Mucosa of descending colon (tissue), 3 donors: ENCODE results near the gene MAGI1. TPM values are rescaled to one million over a fixed set of nuclear protein-coding genes. Genes with fewer than 3 reads are reported as not detected.
A peak's percentile ranks its signal among the peaks of the same experiment; 100 is the strongest.

Experiments
- ATAC-seq: fragments of 200-7000 bp; cut with Tn5 transposase; one replicate; pipeline ENCODE4 v1.9.1; 2020; ENCODE audit warnings: mild to moderate bottlenecking, moderate library complexity
- DNase-seq, 3 donors: peaks; one replicate each; pipeline ENCODE4 v3.0.0-alpha.2; 2020
- H3K36me3 ChIP-seq: fragments of 200-600 bp; one replicate; pipeline ENCODE4 v1.8.0; 2021; ENCODE audit warnings: low read depth, mild to moderate bottlenecking
- H3K4me1 ChIP-seq: fragments of 200-600 bp; one replicate; pipeline ENCODE4 v1.8.0; 2021; ENCODE audit warnings: low read depth, mild to moderate bottlenecking
- H3K4me3 ChIP-seq: fragments of 200-600 bp; one replicate; pipeline ENCODE4 v1.8.0; 2021; ENCODE audit warnings: mild to moderate bottlenecking
- H3K9me3 ChIP-seq: fragments of 200-600 bp; one replicate; pipeline ENCODE4 v1.8.0; 2021; ENCODE audit warnings: mild to moderate bottlenecking
- intact Hi-C, 2 donors: fragments of 100-400 bp; cut with DNase I in 1 of 2; cut with micrococcal nuclease in 1 of 2; formaldehyde crosslinking; loops; one replicate each; pipeline versions ENCODE4 v1.11.0 to v1.11.1; 2022; cut with DNase I, micrococcal nuclease
- total RNA-seq, 3 donors: library from RNA; stranded (reverse); fragmentation: NEBNext Ultra II Directional in 2 of 3; extraction: Animal tissue kit (Norgen Biotek cat#: 25700) in 2 of 3; gene quantifications; one replicate each; pipeline versions ENCODE4 v1.2.1 to v1.2.4, GENCODE V29; 2021 to 2023
- TF ChIP-seq, protein P1 (sequence below): fragments of 200-600 bp; IDR thresholded peaks from one replicate; pipeline ENCODE4 v1.8.0; 2022; ENCODE audit warnings: antibody characterized with exemption, mild to moderate bottlenecking
- donor health status: DM: no; HTN: no; CAD: no; lungs with moderate emphysema.
- donor health status: DM: no; HTN: no; CAD: no.
- donor health status: DM: no; HTN: yes; CAD: no.

Gene MAGI1
- total RNA-seq, 3 donors from 2014 or later = 41.9 to 59.6 (median 45.6) TPM

DNA sequence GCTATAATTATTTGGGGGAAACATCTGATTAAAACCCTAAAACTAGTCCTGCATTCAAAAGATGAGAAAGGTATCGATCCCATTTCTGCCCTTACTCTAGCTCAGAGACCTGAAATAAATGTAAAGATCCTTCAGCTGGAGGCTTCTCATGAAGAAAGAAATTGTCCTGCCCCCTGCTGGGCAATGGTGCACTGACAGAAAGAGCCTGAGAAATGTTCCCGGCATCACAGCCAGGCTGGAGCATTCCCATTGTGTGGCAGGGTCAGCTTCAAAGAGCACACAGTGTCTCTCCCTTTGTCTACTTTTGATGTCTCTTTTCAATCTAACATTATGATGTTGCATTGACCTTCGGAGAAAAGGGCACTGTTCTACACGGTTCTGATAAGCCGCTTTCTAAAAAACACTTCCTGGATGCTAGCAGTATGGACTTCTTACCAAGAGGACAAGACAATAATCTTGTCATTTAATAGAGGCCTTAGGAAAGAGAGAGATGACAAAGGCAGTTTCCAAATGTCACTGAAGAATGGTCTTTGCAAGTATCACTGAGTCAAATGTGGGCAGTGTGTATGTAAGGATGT lies 287.5 kb downstream of the MAGI1 start:
- Histone ChIP-seq H3K36me3 (no peaks in the 10 kb centered on the region), H3K9me3 (no peaks in the 10 kb centered on the region), H3K4me3 (no peak overlapping the region), H3K4me1 (no peaks in the 10 kb centered on the region)
- TF ChIP-seq, protein P1, sequence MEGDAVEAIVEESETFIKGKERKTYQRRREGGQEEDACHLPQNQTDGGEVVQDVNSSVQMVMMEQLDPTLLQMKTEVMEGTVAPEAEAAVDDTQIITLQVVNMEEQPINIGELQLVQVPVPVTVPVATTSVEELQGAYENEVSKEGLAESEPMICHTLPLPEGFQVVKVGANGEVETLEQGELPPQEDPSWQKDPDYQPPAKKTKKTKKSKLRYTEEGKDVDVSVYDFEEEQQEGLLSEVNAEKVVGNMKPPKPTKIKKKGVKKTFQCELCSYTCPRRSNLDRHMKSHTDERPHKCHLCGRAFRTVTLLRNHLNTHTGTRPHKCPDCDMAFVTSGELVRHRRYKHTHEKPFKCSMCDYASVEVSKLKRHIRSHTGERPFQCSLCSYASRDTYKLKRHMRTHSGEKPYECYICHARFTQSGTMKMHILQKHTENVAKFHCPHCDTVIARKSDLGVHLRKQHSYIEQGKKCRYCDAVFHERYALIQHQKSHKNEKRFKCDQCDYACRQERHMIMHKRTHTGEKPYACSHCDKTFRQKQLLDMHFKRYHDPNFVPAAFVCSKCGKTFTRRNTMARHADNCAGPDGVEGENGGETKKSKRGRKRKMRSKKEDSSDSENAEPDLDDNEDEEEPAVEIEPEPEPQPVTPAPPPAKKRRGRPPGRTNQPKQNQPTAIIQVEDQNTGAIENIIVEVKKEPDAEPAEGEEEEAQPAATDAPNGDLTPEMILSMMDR = peak; percentile 43
- intact Hi-C loops = no loop called here
- DNase-seq (peak in 2 of 3 donors; percentile 39 to 76), ATAC-seq (peak; percentile 70)

DNA sequence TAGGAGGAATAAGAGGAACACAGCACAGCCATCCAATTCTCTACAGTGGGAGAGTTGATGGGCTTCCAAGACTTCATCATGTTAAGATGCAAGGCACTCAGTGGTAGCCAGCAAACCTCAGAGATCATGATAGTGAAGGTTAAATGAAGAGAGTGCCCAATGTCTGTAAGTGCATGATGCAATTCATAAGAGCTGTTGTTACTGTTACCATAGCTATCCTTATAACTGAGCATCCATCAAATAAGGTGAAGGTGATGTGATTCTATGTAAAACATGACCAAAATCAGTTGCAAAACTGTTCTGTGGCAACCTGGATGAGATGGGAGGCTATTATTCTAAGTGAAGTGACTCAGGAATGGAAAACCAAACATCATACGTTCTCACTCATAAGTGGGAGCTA lies 289.7 kb downstream of the MAGI1 start:
- Histone ChIP-seq H3K4me1 (no peaks in the 10 kb centered on the region), H3K9me3 (no peaks in the 10 kb centered on the region), H3K36me3 (no peaks in the 10 kb centered on the region), H3K4me3 (no peak overlapping the region)
- DNase-seq (no peak), ATAC-seq (no peak)
- intact Hi-C loops = no loop called here
- TF ChIP-seq, protein P1 = no peak

DNA sequence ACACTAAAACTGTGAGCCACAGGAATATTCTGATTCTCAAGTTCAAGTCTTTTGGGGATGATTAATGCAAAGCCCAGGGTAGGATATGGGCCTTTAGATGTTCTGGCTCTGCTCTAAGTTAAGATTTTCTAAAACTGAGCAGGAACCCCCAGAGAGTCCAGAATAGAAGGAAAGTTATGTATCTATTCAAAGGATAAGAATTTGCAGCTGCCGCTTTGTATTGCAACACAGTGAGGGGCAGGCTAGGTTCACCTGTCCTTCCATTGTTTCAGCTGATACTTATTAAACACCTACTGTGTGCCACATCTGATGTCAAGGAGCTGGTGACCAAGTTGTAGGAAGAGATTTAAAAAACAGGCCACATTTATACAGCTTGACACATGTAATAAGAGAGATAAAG lies 290.4 kb downstream of the MAGI1 start:
- DNase-seq = no peak
- TF ChIP-seq, protein P1 = no peak
- no peak for ATAC-seq
- Histone ChIP-seq H3K4me1 (no peaks in the 10 kb centered on the region), H3K4me3 (no peak overlapping the region), H3K9me3 (no peaks in the 10 kb centered on the region), H3K36me3 (no peaks in the 10 kb centered on the region)
- intact Hi-C loops = no loop called here

DNA sequence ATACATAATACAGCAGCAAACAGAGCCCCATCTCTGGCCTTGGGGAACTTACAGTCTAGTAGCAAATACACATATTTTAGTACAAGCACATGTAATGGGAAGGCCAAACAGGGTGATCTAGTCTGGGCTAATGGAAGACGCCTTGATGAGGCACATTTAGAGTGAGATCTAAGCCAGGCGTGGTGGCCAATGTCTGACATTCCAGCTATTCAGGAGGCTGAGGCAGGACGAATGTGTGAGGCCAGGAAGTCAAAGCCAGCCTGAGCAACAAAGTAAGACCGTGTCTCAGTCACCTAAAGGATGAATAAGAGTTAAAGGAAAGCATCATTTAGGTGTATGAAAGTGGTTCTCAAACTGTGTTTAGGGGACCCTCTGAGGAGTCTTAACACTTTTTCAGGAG lies 291.9 kb downstream of the MAGI1 start:
- DNase-seq = no peak
- ATAC-seq = no peak
- TF ChIP-seq, protein P1 = no peak
- intact Hi-C loops = no loop called here
- Histone ChIP-seq H3K36me3 (no peaks in the 10 kb centered on the region), H3K4me3 (no peak overlapping the region), H3K9me3 (no peaks in the 10 kb centered on the region), H3K4me1 (no peaks in the 10 kb centered on the region)

DNA sequence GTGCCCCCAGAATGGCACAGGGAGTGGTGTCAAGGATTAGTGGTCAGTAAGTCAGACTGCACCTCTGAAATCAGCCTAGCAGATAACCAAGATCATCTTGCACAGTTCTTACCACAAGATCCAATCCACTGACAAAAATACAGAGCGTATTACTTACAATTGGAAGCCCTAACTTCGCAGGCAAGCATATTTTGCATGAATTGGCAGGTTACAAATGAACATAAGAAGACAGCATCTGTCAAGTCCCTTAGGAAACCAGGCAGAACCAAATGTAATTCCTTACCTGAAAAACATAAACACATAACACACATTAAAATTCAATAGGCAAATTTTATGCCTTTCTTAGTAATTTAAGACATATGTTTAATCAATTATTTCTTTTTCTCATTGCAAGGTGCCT lies 293.4 kb downstream of the MAGI1 start:
- Histone ChIP-seq H3K9me3 (no peaks in the 10 kb centered on the region), H3K4me1 (no peaks in the 10 kb centered on the region), H3K4me3 (no peak overlapping the region), H3K36me3 (no peaks in the 10 kb centered on the region)
- ATAC-seq (no peak), DNase-seq (no peak)
- TF ChIP-seq, protein P1 = no peak
- intact Hi-C loops = no loop called here

DNA sequence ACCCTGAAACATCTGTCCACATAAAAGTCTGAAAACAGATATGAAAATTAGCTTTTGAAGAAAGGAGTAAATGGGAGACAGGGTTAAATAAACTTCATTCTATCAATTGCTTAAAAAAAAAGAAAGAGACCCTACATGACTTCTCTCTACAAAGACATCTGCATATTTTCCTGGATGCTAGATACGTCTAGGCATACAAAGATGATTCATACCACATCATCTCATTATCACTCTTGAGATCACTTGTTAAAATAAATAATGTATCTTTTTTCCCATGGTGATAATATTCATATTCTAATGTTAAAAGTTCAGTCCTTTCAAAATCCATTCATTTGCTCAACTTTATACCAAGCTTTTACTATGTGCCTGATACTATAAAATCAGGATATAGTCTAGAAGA lies 295.8 kb downstream of the MAGI1 start:
- Histone ChIP-seq H3K4me3 (no peak overlapping the region), H3K4me1 (no peaks in the 10 kb centered on the region), H3K9me3 (no peaks in the 10 kb centered on the region), H3K36me3 (no peaks in the 10 kb centered on the region)
- DNase-seq (no peak), ATAC-seq (no peak)
- intact Hi-C loops = no loop called here
- TF ChIP-seq, protein P1 = no peak
